Kidney (tissue), 14 donors: Measurements from ENCODE around the gene INHBB. TPM values are rescaled to one million over a fixed set of nuclear protein-coding genes. Genes with fewer than 3 reads are reported as not detected.

ENCODE experiments used
- DNase-seq, 5 donors: peaks; one replicate each; pipeline ENCODE4 v3.0.0-alpha.2; 2013 to 2020
- FAIRE-seq: peaks from 2 replicates; lab custom pipeline; 2012; peaks lifted over from hg19 to GRCh38; lab: Jason Lieb, UNC
- H3K27ac ChIP-seq, 2 donors: one replicate each; pipeline ENCODE4 v1.7.0; 2013; ENCODE audit warnings: low read depth in 2 of 2, low read length in 2 of 2, inconsistent platforms in 1 of 2
- H3K27me3 ChIP-seq: one replicate; pipeline ENCODE4 v1.7.1; 2013; ENCODE audit warnings: low read length, inconsistent platforms; ENCODE audit not compliant: control insufficient read depth, insufficient read depth
- H3K36me3 ChIP-seq, 3 donors: one replicate each; pipeline versions ENCODE4 v1.7.0 to v1.7.1; 2013; ENCODE audit warnings: low read length in 3 of 3, control low read depth in 1 of 3, inconsistent platforms in 1 of 3; ENCODE audit not compliant: insufficient read depth in 3 of 3, control insufficient read depth in 2 of 3
- H3K4me1 ChIP-seq, 3 donors: one replicate each; pipeline versions ENCODE4 v1.7.0 to v1.7.1; 2013; ENCODE audit warnings: low read length in 3 of 3, inconsistent platforms in 1 of 3, low read depth in 1 of 3; ENCODE audit not compliant: control insufficient read depth in 2 of 3, insufficient read depth in 2 of 3
- H3K4me3 ChIP-seq, 3 donors: one replicate each; pipeline versions ENCODE4 v1.7.0 to v1.8.1; 2013; ENCODE audit warnings: low read length in 3 of 3, control low read depth in 1 of 3, inconsistent platforms in 1 of 3
- H3K9ac ChIP-seq, 3 donors: one replicate each; pipeline versions ENCODE4 v1.7.0 to v1.7.1; 2013; ENCODE audit warnings: low read length in 3 of 3, control low read depth in 1 of 3, inconsistent platforms in 1 of 3
- H3K9me3 ChIP-seq, 3 donors: one replicate each; pipeline versions ENCODE4 v1.7.0 to v1.7.1; 2013; ENCODE audit warnings: low read length in 3 of 3, control low read depth in 1 of 3, inconsistent platforms in 1 of 3; ENCODE audit not compliant: control insufficient read depth in 2 of 3, insufficient read depth in 1 of 3
- CTCF ChIP-seq: IDR thresholded peaks from 3 replicates; pipeline ENCODE4 v1.5.1; 2012; ENCODE audit warnings: mild to moderate bottlenecking, moderate library complexity, borderline replicate concordance; ENCODE audit not compliant: insufficient read depth; ENCODE audit errors: extremely low read depth
- intact Hi-C: fragments of 100-400 bp; cut with DNase I; formaldehyde crosslinking; loops from one replicate; pipeline ENCODE4 v1.11.1; 2022
- polyA plus RNA-seq: library from polyadenylated mRNA; stranded (reverse); fragments of 350-450 nt; fragmentation: Illumina TruSeq; extraction: RNeasy Lipid Tissue Mini Kit (QIAGEN cat#74804); gene quantifications from one replicate; pipeline ENCODE4 v1.2.3, GENCODE V29; 2014; ENCODE audit warnings: low read depth, low replicate concordance; ENCODE audit not compliant: insufficient read depth
- total RNA-seq: library from RNA; stranded (reverse); fragmentation: NEBNext Ultra II Directional; extraction: Animal tissue kit (Norgen Biotek cat#: 25700); gene quantifications from one replicate; pipeline ENCODE4 v1.2.1, GENCODE V29; 2021
- donor health status: control.
- donor health status: control.
- donor health status: control.
- donor health status: control.
- donor health status: control.
- donor health status: DM: yes; HTN: yes; CAD: no.
- donor health status: Normal renal cell carcinoma (clear cell type).

The INHBB gene
- total and polyA plus RNA-seq, 2 donors from 2014 or later: 0.49 to 3.7 TPM

- H3K9ac ChIP-seq: no peak overlapping the region
- no peak for TF ChIP-seq CTCF
- no peak overlapping the region for H3K27ac ChIP-seq
- FAIRE-seq: no peak
- H3K4me3 ChIP-seq: no peak overlapping the region
- no peaks in the 10 kb centered on the region for H3K36me3 ChIP-seq
- peaks cover 28% of the 10 kb centered on the region for H3K27me3 ChIP-seq
- no peaks in the 10 kb centered on the region for H3K9me3 ChIP-seq
- H3K4me1 ChIP-seq: peaks cover 0 to 10% (median 2%) of the 10 kb centered on the region in 3 donors
- no peak for DNase-seq
- intact Hi-C loops: loop anchor here (5.0 kb wide), 1 partner anchor 340 kb away; no protein-coding TSS in a partner anchor
Observed at GRCh38 chr2:120341977-120342376, 4.0 kb upstream of the INHBB start.

DNA sequence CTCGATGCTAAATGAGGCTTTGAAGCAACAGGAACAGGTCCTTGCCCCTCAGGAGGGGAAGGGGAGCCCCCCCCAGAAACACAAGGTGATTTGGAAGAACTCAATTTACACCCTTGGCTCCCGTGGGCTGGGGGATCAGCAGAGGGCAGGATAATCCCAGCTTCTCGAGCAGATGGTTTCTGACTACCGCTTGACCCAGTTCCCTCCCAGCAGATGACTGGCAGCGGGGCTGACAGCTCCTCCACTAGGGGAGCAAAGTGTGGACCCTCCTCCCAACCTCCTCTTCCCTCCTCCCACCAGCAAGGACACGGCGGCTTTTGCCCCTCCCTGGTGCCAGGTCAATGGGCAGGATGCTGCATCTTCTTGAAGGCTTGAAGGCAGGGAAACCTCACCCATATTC, 3.5 kb upstream of the INHBB start:
- no peaks in the 10 kb centered on the region for H3K36me3 ChIP-seq
- no peak overlapping the region for H3K4me3 ChIP-seq
- H3K4me1 ChIP-seq: peaks cover 0 to 12% (median 2%) of the 10 kb centered on the region in 3 donors
- FAIRE-seq: no peak
- no peaks in the 10 kb centered on the region for H3K9me3 ChIP-seq
- intact Hi-C loops: loop anchor here (5.0 kb wide), 1 partner anchor 340 kb away; no protein-coding TSS in a partner anchor
- H3K27ac ChIP-seq: no peak overlapping the region
- no peak overlapping the region for H3K9ac ChIP-seq
- H3K27me3 ChIP-seq: peaks cover 29% of the 10 kb centered on the region
- no peak for TF ChIP-seq CTCF
- no peak for DNase-seq

- Histone ChIP-seq H3K27me3 (peaks cover 34% of the 10 kb centered on the region), H3K27ac (no peak overlapping the region), H3K9ac (no peak overlapping the region), H3K4me1 (peaks cover 0 to 12% (median 2%) of the 10 kb centered on the region in 3 donors), H3K36me3 (no peaks in the 10 kb centered on the region), H3K9me3 (no peaks in the 10 kb centered on the region), H3K4me3 (no peak overlapping the region)
- TF ChIP-seq CTCF: no peak
- no peak for FAIRE-seq
- intact Hi-C loops: loop anchor here (5.0 kb wide), 1 partner anchor 339 kb away; no protein-coding TSS in a partner anchor
- no peak for DNase-seq
Observed at GRCh38 chr2:120343100-120343432, 2.9 kb upstream of the INHBB start.
